ENCODE measurements around the gene NOS1AP.

The NOS1AP gene

GRCh38 chr1:162371611-162372010, 302.1 kb downstream of the NOS1AP start:
- H4K5ac ChIP-seq (ENCODE audit: low read length) = no peak overlapping the region
- no peak overlapping the region for H2BK120ac ChIP-seq (ENCODE audit: low read depth, low read length)
- H3K79me1 ChIP-seq (ENCODE audit: low read length) = no peaks in the 10 kb centered on the region
- H3K23ac ChIP-seq (ENCODE audit: low read length) = no peak overlapping the region
- no peak overlapping the region for H2BK5ac ChIP-seq (ENCODE audit: low read length)
- no peak overlapping the region for H3K4me3 ChIP-seq (ENCODE audit: low read length)
- no peak for DNase-seq
- H3K56ac ChIP-seq (ENCODE audit: low read length) = no peak overlapping the region
- no peak overlapping the region for H3K18ac ChIP-seq (ENCODE audit: low read length)
- no peak overlapping the region for H3K4ac ChIP-seq (ENCODE audit: low read depth, low read length)
- H3K27ac ChIP-seq (ENCODE audit: low read depth, low read length) = no peak overlapping the region
- no peaks in the 10 kb centered on the region for H3K36me3 ChIP-seq (ENCODE audit: control insufficient read depth, insufficient read depth, low read length)
- no CpG with 5 or more reads among the region's 6 CpGs for WGBS (ENCODE audit: extremely low coverage, insufficient coverage, low lambda C conversion rate)
- no peak overlapping the region for H2BK15ac ChIP-seq (replicated peaks; ENCODE audit: low read depth)
- no peaks in the 10 kb centered on the region for H3K79me2 ChIP-seq (ENCODE audit: control insufficient read depth, insufficient read depth, low read length)
- H3K9ac ChIP-seq (ENCODE audit: low read length) = no peak overlapping the region
- no peaks in the 10 kb centered on the region for H3K4me1 ChIP-seq (ENCODE audit: control insufficient read depth, low read depth, low read length)
- no peaks in the 10 kb centered on the region for H3K27me3 ChIP-seq (ENCODE audit: insufficient read depth, low read length, poor library complexity)
- H3K4me2 ChIP-seq (ENCODE audit: low read length) = no peak overlapping the region
- no peak overlapping the region for H2AK5ac ChIP-seq (ENCODE audit: low read length)
- H4K8ac ChIP-seq (ENCODE audit: low read depth, low read length) = no peak overlapping the region

DNA sequence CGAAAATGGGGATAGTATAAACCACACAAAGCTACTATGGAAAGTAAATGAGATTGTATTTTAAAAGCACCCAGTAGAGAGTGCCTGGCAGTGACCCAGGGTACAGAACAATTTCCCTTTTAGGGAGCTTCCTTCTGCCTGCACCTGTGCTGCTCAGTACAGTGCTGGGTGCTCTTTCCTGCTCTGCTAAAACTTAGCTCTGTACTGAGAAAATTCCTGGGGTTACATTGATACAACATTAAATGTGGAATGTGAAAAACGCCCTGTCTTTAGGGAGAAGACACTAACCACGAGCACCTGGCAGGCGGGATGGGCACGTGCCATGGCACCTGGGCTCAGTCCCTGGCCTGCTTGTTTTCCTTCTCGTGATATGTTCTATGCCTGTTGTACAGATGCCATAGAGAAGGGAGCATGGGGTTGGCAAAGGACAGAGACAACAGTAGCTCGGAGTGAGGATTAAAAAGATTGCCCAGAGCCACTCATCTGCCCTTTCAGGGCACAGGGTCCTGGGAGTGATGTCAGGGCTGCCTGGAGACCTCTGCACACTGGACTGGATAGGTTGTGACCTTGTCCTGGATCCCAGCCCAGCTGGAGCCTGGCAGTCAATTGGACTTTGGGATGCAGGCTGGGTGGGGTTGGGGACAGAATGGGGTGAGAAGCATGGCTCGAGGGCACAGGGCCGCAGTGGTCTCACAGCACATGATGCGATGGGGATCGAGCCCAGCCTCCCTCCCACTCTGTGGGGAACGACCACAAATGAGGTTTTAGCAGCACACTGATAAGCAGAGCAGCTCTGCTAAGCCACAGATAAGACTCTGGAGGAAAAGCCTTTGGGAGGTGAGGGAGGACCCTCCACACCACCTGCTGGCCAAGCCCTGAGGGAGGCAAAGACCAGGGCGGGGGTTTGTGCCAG, 302.9 kb downstream of the NOS1AP start:
- Histone ChIP-seq H3K9ac (ENCODE audit: low read length) (no peak overlapping the region), H4K5ac (ENCODE audit: low read length) (no peak overlapping the region), H3K27ac (ENCODE audit: low read depth, low read length) (no peak overlapping the region), H3K27me3 (ENCODE audit: insufficient read depth, low read length, poor library complexity) (no peaks in the 10 kb centered on the region), H2BK120ac (ENCODE audit: low read depth, low read length) (no peak overlapping the region), H3K56ac (ENCODE audit: low read length) (no peak overlapping the region), H3K79me1 (ENCODE audit: low read length) (no peaks in the 10 kb centered on the region), H3K18ac (ENCODE audit: low read length) (no peak overlapping the region), H4K8ac (ENCODE audit: low read depth, low read length) (no peak overlapping the region), H2BK15ac (replicated peaks; ENCODE audit: low read depth) (no peak overlapping the region), H3K79me2 (ENCODE audit: control insufficient read depth, insufficient read depth, low read length) (no peaks in the 10 kb centered on the region), H3K4me2 (ENCODE audit: low read length) (no peak overlapping the region), H3K4me1 (ENCODE audit: control insufficient read depth, low read depth, low read length) (no peaks in the 10 kb centered on the region), H3K4ac (ENCODE audit: low read depth, low read length) (no peak overlapping the region), H3K36me3 (ENCODE audit: control insufficient read depth, insufficient read depth, low read length) (no peaks in the 10 kb centered on the region), H2AK5ac (ENCODE audit: low read length) (no peak overlapping the region), H3K4me3 (ENCODE audit: low read length) (no peak overlapping the region), H3K23ac (ENCODE audit: low read length) (no peak overlapping the region), H2BK5ac (ENCODE audit: low read length) (no peak overlapping the region)
- DNase-seq = peak; percentile 60
- WGBS (ENCODE audit: extremely low coverage, insufficient coverage, low lambda C conversion rate) = no CpG with 5 or more reads among the region's 13 CpGs

- H4K8ac ChIP-seq (ENCODE audit: low read depth, low read length) = no peak overlapping the region
- H3K56ac ChIP-seq (ENCODE audit: low read length) = no peak overlapping the region
- H2BK120ac ChIP-seq (ENCODE audit: low read depth, low read length) = no peak overlapping the region
- no peak overlapping the region for H3K27ac ChIP-seq (ENCODE audit: low read depth, low read length)
- no peak overlapping the region for H3K4me2 ChIP-seq (ENCODE audit: low read length)
- H4K5ac ChIP-seq (ENCODE audit: low read length) = no peak overlapping the region
- H2AK5ac ChIP-seq (ENCODE audit: low read length) = no peak overlapping the region
- H3K23ac ChIP-seq (ENCODE audit: low read length) = no peak overlapping the region
- H3K79me1 ChIP-seq (ENCODE audit: low read length) = no peaks in the 10 kb centered on the region
- H3K27me3 ChIP-seq (ENCODE audit: insufficient read depth, low read length, poor library complexity) = no peaks in the 10 kb centered on the region
- DNase-seq = no peak
- no peaks in the 10 kb centered on the region for H3K4me1 ChIP-seq (ENCODE audit: control insufficient read depth, low read depth, low read length)
- H3K18ac ChIP-seq (ENCODE audit: low read length) = no peak overlapping the region
- H3K9ac ChIP-seq (ENCODE audit: low read length) = no peak overlapping the region
- H3K36me3 ChIP-seq (ENCODE audit: control insufficient read depth, insufficient read depth, low read length) = no peaks in the 10 kb centered on the region
- no peak overlapping the region for H3K4ac ChIP-seq (ENCODE audit: low read depth, low read length)
- WGBS (ENCODE audit: extremely low coverage, insufficient coverage, low lambda C conversion rate) = no CpG with 5 or more reads among the region's 1 CpG
- no peak overlapping the region for H2BK15ac ChIP-seq (replicated peaks; ENCODE audit: low read depth)
- no peaks in the 10 kb centered on the region for H3K79me2 ChIP-seq (ENCODE audit: control insufficient read depth, insufficient read depth, low read length)
- H2BK5ac ChIP-seq (ENCODE audit: low read length) = no peak overlapping the region
- no peak overlapping the region for H3K4me3 ChIP-seq (ENCODE audit: low read length)
Measured at GRCh38 chr1:162373072-162373427, 303.6 kb downstream of the NOS1AP start.

- Histone ChIP-seq H3K56ac (ENCODE audit: low read length) (no peak overlapping the region), H3K4me1 (ENCODE audit: control insufficient read depth, low read depth, low read length) (no peaks in the 10 kb centered on the region), H3K9ac (ENCODE audit: low read length) (no peak overlapping the region), H2AK5ac (ENCODE audit: low read length) (no peak overlapping the region), H3K4me3 (ENCODE audit: low read length) (no peak overlapping the region), H3K4me2 (ENCODE audit: low read length) (no peak overlapping the region), H2BK5ac (ENCODE audit: low read length) (no peak overlapping the region), H3K27ac (ENCODE audit: low read depth, low read length) (no peak overlapping the region), H3K18ac (ENCODE audit: low read length) (no peak overlapping the region), H4K8ac (ENCODE audit: low read depth, low read length) (no peak overlapping the region), H2BK120ac (ENCODE audit: low read depth, low read length) (no peak overlapping the region), H3K36me3 (ENCODE audit: control insufficient read depth, insufficient read depth, low read length) (no peaks in the 10 kb centered on the region), H3K4ac (ENCODE audit: low read depth, low read length) (no peak overlapping the region), H3K23ac (ENCODE audit: low read length) (no peak overlapping the region), H2BK15ac (replicated peaks; ENCODE audit: low read depth) (no peak overlapping the region), H3K79me1 (ENCODE audit: low read length) (no peaks in the 10 kb centered on the region), H4K5ac (ENCODE audit: low read length) (no peak overlapping the region), H3K79me2 (ENCODE audit: control insufficient read depth, insufficient read depth, low read length) (no peaks in the 10 kb centered on the region), H3K27me3 (ENCODE audit: insufficient read depth, low read length, poor library complexity) (no peaks in the 10 kb centered on the region)
- WGBS (ENCODE audit: extremely low coverage, insufficient coverage, low lambda C conversion rate) = no CpG with 5 or more reads among the region's 8 CpGs
- DNase-seq = no peak
Measured at GRCh38 chr1:162373541-162374260, 304.2 kb downstream of the NOS1AP start.

GRCh38 chr1:162374406-162374805, 304.9 kb downstream of the NOS1AP start:
- Histone ChIP-seq H3K4me1 (ENCODE audit: control insufficient read depth, low read depth, low read length) (no peaks in the 10 kb centered on the region), H3K4ac (ENCODE audit: low read depth, low read length) (no peak overlapping the region), H4K8ac (ENCODE audit: low read depth, low read length) (no peak overlapping the region), H3K9ac (ENCODE audit: low read length) (no peak overlapping the region), H3K27ac (ENCODE audit: low read depth, low read length) (no peak overlapping the region), H3K18ac (ENCODE audit: low read length) (no peak overlapping the region), H3K23ac (ENCODE audit: low read length) (no peak overlapping the region), H2AK5ac (ENCODE audit: low read length) (no peak overlapping the region), H4K5ac (ENCODE audit: low read length) (no peak overlapping the region), H3K79me2 (ENCODE audit: control insufficient read depth, insufficient read depth, low read length) (no peaks in the 10 kb centered on the region), H3K4me2 (ENCODE audit: low read length) (no peak overlapping the region), H3K56ac (ENCODE audit: low read length) (no peak overlapping the region), H3K79me1 (ENCODE audit: low read length) (no peaks in the 10 kb centered on the region), H2BK5ac (ENCODE audit: low read length) (no peak overlapping the region), H2BK15ac (replicated peaks; ENCODE audit: low read depth) (no peak overlapping the region), H3K27me3 (ENCODE audit: insufficient read depth, low read length, poor library complexity) (no peaks in the 10 kb centered on the region), H3K36me3 (ENCODE audit: control insufficient read depth, insufficient read depth, low read length) (no peaks in the 10 kb centered on the region), H2BK120ac (ENCODE audit: low read depth, low read length) (no peak overlapping the region), H3K4me3 (ENCODE audit: low read length) (no peak overlapping the region)
- no CpG with 5 or more reads among the region's 9 CpGs for WGBS (ENCODE audit: extremely low coverage, insufficient coverage, low lambda C conversion rate)
- DNase-seq = no peak
